Measurements from ENCODE around the gene GNPAT.
"Not testable (repeated sequence)": the region's sequence is repeated elsewhere in the genome, so short reads cannot be mapped to it uniquely, and the experiment has no call there.

Gene GNPAT

GRCh38 chr1:231240883-231241735, at the start of gene GNPAT:
GNPAT (plus strand) TSS chr1:231241212; CDS start chr1:231241379, 167 bp downstream.
- DNase-seq (ENCODE audit: low read depth in 2 of 2), result peak; percentile 82 to 87

GRCh38 chr1:231192620-231193163, 48.3 kb upstream of the GNPAT start:
- no peak for DNase-seq (ENCODE audit: low read depth in 2 of 2)

- no peak for DNase-seq (ENCODE audit: low read depth in 2 of 2)
Observed at GRCh38 chr1:231193710-231194340, 47.2 kb upstream of the GNPAT start.

- DNase-seq (ENCODE audit: low read depth in 2 of 2), result no peak
Observed at GRCh38 chr1:231194476-231194842, 46.6 kb upstream of the GNPAT start.

- DNase-seq (ENCODE audit: low read depth in 2 of 2), result no peak
Observed at GRCh38 chr1:231194843-231195516, 46.0 kb upstream of the GNPAT start.

- no peak for DNase-seq (ENCODE audit: low read depth in 2 of 2)
Observed at GRCh38 chr1:231196307-231196706, 44.7 kb upstream of the GNPAT start.

- DNase-seq (ENCODE audit: low read depth in 2 of 2), result no peak
Observed at GRCh38 chr1:231196728-231197127, 44.3 kb upstream of the GNPAT start.

GRCh38 chr1:231199868-231200267, 41.1 kb upstream of the GNPAT start:
- DNase-seq (ENCODE audit: low read depth in 2 of 2), result no peak

GRCh38 chr1:231200388-231201031, 40.5 kb upstream of the GNPAT start:
- no peak for DNase-seq (ENCODE audit: low read depth in 2 of 2)

- DNase-seq (ENCODE audit: low read depth in 2 of 2), result no peak
Observed at GRCh38 chr1:231201375-231201978, 39.5 kb upstream of the GNPAT start.

GRCh38 chr1:231201979-231202633, 38.9 kb upstream of the GNPAT start:
- no peak for DNase-seq (ENCODE audit: low read depth in 2 of 2)

- DNase-seq (ENCODE audit: low read depth in 2 of 2), result no peak
Observed at GRCh38 chr1:231203259-231204057, 37.6 kb upstream of the GNPAT start.

GRCh38 chr1:231206856-231207255, 34.2 kb upstream of the GNPAT start:
- no peak for DNase-seq (ENCODE audit: low read depth in 2 of 2)

- DNase-seq (ENCODE audit: low read depth in 2 of 2), result no peak
Observed at GRCh38 chr1:231207437-231207836, 33.6 kb upstream of the GNPAT start.

- DNase-seq (ENCODE audit: low read depth in 2 of 2), result no peak
Observed at GRCh38 chr1:231208980-231209379, 32.0 kb upstream of the GNPAT start.

GRCh38 chr1:231209531-231209930, 31.5 kb upstream of the GNPAT start:
- DNase-seq (ENCODE audit: low read depth in 2 of 2), result no peak

- DNase-seq (ENCODE audit: low read depth in 2 of 2), result no peak
Observed at GRCh38 chr1:231210126-231210525, 30.9 kb upstream of the GNPAT start.

- DNase-seq (ENCODE audit: low read depth in 2 of 2), result peak; percentile 89 to 90
Observed at GRCh38 chr1:231211005-231211857, 29.8 kb upstream of the GNPAT start.

GRCh38 chr1:231212301-231212700, 28.7 kb upstream of the GNPAT start:
- DNase-seq (ENCODE audit: low read depth in 2 of 2), result not testable (repeated sequence)
